Measurements from ENCODE around the gene CHRNA3.

CHRNA3 gene

GRCh38 chr15:78634210-78635145 is 13.7 kb upstream of the CHRNA3 start:
- no peak for TF ChIP-seq POLR2AphosphoS5 (IDR thresholded peaks at IDR 0.05; ENCODE audit: low read depth, low read length)
- no peak for TF ChIP-seq TAF1 (IDR thresholded peaks at IDR 0.05; ENCODE audit: borderline replicate concordance, low read depth, low read length)
- no peak for TF ChIP-seq POLR2A (IDR thresholded peaks at IDR 0.05; ENCODE audit: low read depth, low read length)
- no peak for FAIRE-seq

DNA sequence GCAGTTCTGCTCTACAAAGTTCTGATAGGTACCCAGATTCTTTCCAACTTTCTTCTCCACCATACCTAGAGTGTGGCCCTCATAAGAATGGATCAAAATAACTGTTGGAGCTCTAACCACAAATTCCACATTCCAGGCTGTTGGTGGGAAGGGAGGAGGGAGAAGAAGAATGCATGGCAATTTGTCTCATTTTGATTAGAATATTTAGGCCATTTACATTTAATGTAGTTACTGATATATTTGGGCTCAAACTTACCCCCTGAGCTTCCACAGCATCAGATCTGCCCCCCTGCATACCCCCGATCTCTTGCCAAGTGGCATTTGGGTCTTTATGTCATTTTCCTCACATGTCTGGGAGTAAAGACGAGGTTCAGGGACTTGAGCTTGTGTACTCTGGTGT is 12.6 kb upstream of the CHRNA3 start:
- DNase-seq (ENCODE audit: insufficient read length) (no peak), FAIRE-seq (no peak)
- TF ChIP-seq POLR2A (IDR thresholded peaks at IDR 0.05; ENCODE audit: low read depth, low read length) (no peak), POLR2AphosphoS5 (IDR thresholded peaks at IDR 0.05; ENCODE audit: low read depth, low read length) (no peak), TAF1 (IDR thresholded peaks at IDR 0.05; ENCODE audit: borderline replicate concordance, low read depth, low read length) (no peak)

More at GRCh38 chr15:78634210-78635145, 13.7 kb upstream of the CHRNA3 start:
- DNase-seq (ENCODE audit: insufficient read length) = no peak

GRCh38 chr15:78630886-78631633 is 10.3 kb upstream of the CHRNA3 start:
- TF ChIP-seq POLR2AphosphoS5 (IDR thresholded peaks at IDR 0.05; ENCODE audit: low read depth, low read length) (no peak), TAF1 (IDR thresholded peaks at IDR 0.05; ENCODE audit: borderline replicate concordance, low read depth, low read length) (no peak), POLR2A (IDR thresholded peaks at IDR 0.05; ENCODE audit: low read depth, low read length) (no peak)
- DNase-seq (ENCODE audit: insufficient read length) (no peak), FAIRE-seq (no peak)

GRCh38 chr15:78629716-78630065 is 8.9 kb upstream of the CHRNA3 start:
- DNase-seq (ENCODE audit: insufficient read length) (no peak), FAIRE-seq (no peak)
- TF ChIP-seq TAF1 (IDR thresholded peaks at IDR 0.05; ENCODE audit: borderline replicate concordance, low read depth, low read length) (no peak), POLR2A (IDR thresholded peaks at IDR 0.05; ENCODE audit: low read depth, low read length) (no peak), POLR2AphosphoS5 (IDR thresholded peaks at IDR 0.05; ENCODE audit: low read depth, low read length) (no peak)

DNA sequence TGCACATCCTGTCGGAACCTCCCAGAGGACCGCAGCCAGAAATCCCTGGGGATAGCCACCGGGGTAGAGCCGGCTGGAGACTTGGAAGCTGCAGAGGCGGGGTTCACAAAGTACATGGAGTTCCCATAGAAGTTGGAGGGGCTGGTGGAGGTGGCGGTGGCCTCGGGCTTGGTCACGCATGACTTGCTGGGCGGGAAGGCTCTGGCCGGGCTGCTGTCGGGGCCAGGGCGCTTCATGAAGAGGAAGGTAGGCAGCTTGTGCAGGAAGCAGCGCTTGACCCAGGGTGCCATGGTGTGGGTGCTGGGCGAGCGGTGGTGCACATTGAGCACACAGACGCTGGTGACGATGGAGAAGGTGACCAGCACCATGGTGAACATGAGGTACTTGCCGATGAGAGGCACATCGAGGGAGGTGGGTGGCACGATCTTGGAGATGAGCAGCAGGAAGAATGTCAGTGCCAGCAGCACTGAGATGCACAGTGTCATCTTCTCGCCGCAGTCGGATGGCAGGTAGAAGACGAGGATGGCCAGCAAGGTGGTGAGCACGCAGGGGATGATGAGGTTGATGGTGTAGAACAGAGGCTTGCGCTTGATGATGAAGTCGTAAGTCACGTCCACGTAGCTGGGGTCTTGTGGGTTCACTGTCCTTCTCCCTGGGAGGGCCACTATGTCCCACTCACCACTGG is 8.4 kb upstream of the CHRNA3 start:
- TF ChIP-seq POLR2A (IDR thresholded peaks at IDR 0.05; ENCODE audit: low read depth, low read length) (no peak), TAF1 (IDR thresholded peaks at IDR 0.05; ENCODE audit: borderline replicate concordance, low read depth, low read length) (no peak), POLR2AphosphoS5 (IDR thresholded peaks at IDR 0.05; ENCODE audit: low read depth, low read length) (no peak)
- DNase-seq (ENCODE audit: insufficient read length) (no peak), FAIRE-seq (no peak)

DNA sequence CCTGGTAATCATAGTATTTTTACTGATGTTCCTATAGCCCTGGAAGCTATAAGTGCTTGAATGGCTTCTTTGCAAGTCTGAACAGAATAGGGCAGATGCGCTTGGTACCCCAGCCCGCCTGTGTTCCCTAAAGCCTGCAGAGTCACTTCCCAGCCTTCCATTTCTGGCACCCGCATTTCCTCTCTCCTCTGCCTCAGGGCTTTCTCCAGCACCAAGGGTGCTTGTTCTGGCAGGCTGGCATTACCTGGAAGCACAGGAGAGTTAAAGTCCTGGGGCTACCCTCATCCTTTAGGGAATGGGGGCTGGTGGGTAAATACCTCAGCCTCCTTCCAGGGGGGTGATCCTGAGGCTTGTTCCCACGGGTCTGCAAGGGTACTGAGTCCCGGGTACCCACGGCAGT is 7.4 kb upstream of the CHRNA3 start:
- FAIRE-seq (no peak), DNase-seq (ENCODE audit: insufficient read length) (no peak)

DNA sequence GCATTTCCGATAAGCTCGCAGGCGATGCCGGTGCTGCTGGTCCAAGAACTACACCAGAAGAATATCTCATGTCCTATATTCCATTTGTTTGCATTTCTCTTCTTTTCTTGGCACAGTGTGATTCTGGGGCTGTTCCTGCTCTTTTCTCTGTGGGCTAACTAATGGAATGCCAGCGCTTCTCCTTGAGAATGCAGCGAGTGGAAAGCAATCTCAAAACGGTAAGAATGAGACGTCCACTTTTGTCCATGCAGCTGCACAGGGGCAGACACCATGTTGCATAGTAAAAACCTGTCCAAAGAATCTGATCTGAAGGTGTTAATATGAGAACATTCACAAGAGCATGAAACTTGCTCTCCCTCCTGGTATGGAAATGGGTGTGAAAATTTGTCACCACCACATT is 6.6 kb upstream of the CHRNA3 start:
- DNase-seq (ENCODE audit: insufficient read length) (no peak), FAIRE-seq (no peak)
- TF ChIP-seq TAF1 (IDR thresholded peaks at IDR 0.05; ENCODE audit: borderline replicate concordance, low read depth, low read length) (no peak), POLR2AphosphoS5 (IDR thresholded peaks at IDR 0.05; ENCODE audit: low read depth, low read length) (no peak), POLR2A (IDR thresholded peaks at IDR 0.05; ENCODE audit: low read depth, low read length) (no peak)

More for the DNA sequence above, 7.4 kb upstream of the CHRNA3 start:
- no peak for TF ChIP-seq POLR2A (IDR thresholded peaks at IDR 0.05; ENCODE audit: low read depth, low read length)
- TF ChIP-seq POLR2AphosphoS5 (IDR thresholded peaks at IDR 0.05; ENCODE audit: low read depth, low read length) = no peak
- no peak for TF ChIP-seq TAF1 (IDR thresholded peaks at IDR 0.05; ENCODE audit: borderline replicate concordance, low read depth, low read length)

GRCh38 chr15:78626381-78626995 is 5.7 kb upstream of the CHRNA3 start:
- FAIRE-seq (no peak), DNase-seq (ENCODE audit: insufficient read length) (no peak)
- TF ChIP-seq TAF1 (IDR thresholded peaks at IDR 0.05; ENCODE audit: borderline replicate concordance, low read depth, low read length) (no peak), POLR2AphosphoS5 (IDR thresholded peaks at IDR 0.05; ENCODE audit: low read depth, low read length) (no peak)

- TF ChIP-seq TAF1 (IDR thresholded peaks at IDR 0.05; ENCODE audit: borderline replicate concordance, low read depth, low read length) (no peak), POLR2AphosphoS5 (IDR thresholded peaks at IDR 0.05; ENCODE audit: low read depth, low read length) (no peak), POLR2A (IDR thresholded peaks at IDR 0.05; ENCODE audit: low read depth, low read length) (no peak)
- FAIRE-seq = no peak
Observed at GRCh38 chr15:78625606-78626280, 4.9 kb upstream of the CHRNA3 start.

More at GRCh38 chr15:78625606-78626280, 4.9 kb upstream of the CHRNA3 start:
- no peak for DNase-seq (ENCODE audit: insufficient read length)

Data from GM12892 (cell line).